Cortex of kidney (tissue), 1 donor: Measurements from ENCODE around the gene SPRN.
"Not testable (repeated sequence)": the region's sequence is repeated elsewhere in the genome, so short reads cannot be mapped to it uniquely, and the experiment has no call there.

Experiments
- DNase-seq: peaks from one replicate; lab custom pipeline; 2025; lab: John Stamatoyannopoulos, UW

The SPRN gene

GRCh38 chr10:133386951-133387350 lies 37.5 kb downstream of the SPRN start:
- not testable (repeated sequence) for DNase-seq

- DNase-seq: no peak
These were observed 39.2 kb downstream of the SPRN start for GRCh38 chr10:133385214-133385613.

- DNase-seq: no peak
These were observed 40.4 kb downstream of the SPRN start for GRCh38 chr10:133384071-133384470.

GRCh38 chr10:133383551-133383950 lies 40.9 kb downstream of the SPRN start:
- no peak for DNase-seq

DNA sequence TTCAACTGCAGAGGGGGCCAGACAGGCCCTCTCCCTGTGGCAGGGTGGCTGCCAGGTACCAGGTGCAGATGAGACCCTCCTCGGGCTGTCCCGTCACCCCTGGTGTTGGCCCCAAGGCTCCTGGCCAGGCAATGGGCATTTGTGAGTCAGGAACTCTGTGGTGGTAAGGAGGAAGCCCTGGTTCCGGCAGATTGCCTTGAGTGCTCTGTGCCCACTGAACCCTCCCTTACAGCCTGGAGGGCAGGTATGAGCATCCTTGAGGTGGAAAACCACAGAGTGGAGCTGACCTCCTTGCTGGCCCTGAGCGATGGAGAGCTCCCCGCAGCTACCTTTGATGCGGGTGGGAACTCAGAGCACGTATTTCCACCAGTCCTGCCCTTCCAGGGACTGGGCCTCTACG lies 43.4 kb downstream of the SPRN start:
- DNase-seq: no peak

- DNase-seq: no peak
These were observed 44.4 kb downstream of the SPRN start for GRCh38 chr10:133379801-133380666.

DNA sequence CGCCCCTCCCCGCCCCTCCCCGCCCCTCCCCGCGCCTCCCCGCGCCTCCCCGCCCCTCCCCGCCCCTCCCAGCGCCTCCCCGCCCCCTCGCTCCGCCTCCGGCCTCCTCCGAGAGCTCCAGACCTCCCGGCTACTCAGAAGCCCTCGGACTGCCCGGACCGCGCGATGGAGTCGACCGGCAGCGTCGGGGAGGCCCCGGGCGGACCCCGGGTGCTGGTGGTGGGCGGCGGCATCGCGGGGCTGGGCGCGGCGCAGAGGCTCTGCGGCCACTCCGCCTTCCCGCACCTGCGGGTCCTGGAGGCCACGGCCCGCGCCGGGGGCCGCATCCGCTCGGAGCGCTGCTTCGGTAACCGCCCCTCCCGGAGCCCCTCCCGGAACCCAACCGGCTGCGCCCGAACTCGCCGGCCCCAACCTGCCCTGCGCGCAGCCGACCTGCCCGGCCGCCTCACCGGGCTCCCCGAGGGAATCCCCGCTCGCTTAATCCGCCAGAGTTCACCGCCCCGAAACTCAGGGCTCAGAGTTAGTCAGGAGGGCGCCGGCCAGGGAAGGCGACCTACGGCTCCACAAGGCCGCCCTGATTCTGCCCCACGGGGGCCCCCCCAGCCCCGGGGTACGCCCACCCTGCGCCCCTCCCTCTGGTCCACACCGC lies 45.1 kb downstream of the SPRN start, which contains the start of gene PAOX:
TSS of gene PAOX (plus strand) at position 111 of the 649 bp plus-strand sequence. CDS start at position 166, 55 bp downstream.
- no peak for DNase-seq

- DNase-seq: no peak
These were observed 46.0 kb downstream of the SPRN start for GRCh38 chr10:133378251-133379096.

DNA sequence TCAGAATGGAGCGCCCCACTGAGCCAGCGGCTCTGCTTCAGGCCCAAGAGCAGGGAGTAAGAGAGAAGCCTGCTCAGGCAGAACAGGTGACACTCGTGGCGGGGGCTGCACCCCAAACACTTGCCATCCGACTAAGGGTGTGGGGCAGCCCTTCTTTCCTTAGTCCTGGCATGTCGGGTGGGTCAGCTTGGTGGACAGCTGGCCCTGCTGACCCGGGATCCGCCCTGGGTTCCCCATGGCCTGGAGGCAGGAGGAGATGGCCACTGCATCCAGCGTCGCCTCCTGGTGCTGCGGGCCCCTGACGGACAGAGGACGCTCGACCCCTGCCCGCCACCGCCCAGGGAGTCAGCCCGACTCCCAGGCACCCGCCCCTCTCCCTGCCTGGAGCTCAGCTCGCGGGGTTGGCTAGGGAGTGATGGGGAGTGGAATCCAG lies 46.6 kb downstream of the SPRN start:
- DNase-seq: no peak

- no peak for DNase-seq
These were observed 47.2 kb downstream of the SPRN start for GRCh38 chr10:133377025-133377817.

DNA sequence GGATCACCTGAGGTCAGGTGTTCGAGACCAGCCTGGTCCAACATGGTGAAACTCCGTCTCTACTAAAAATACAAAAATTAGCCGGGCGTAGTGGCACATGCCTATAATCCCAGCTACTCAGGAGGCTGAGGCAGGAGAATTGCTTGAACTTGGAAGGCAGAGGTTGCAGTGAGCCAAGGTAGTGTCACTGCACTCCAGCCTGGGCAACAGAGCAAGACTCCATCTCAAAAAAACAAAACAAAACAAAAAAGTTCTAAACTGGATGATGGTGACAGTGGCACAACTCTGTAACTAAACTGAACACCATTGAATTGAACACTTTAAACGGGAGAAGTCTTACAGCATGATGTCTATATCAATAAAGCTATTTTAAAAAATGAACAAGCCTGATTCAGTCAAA lies 48.2 kb downstream of the SPRN start:
- not testable (repeated sequence) for DNase-seq

GRCh38 chr10:133375357-133376115 lies 48.9 kb downstream of the SPRN start:
- DNase-seq: no peak

DNA sequence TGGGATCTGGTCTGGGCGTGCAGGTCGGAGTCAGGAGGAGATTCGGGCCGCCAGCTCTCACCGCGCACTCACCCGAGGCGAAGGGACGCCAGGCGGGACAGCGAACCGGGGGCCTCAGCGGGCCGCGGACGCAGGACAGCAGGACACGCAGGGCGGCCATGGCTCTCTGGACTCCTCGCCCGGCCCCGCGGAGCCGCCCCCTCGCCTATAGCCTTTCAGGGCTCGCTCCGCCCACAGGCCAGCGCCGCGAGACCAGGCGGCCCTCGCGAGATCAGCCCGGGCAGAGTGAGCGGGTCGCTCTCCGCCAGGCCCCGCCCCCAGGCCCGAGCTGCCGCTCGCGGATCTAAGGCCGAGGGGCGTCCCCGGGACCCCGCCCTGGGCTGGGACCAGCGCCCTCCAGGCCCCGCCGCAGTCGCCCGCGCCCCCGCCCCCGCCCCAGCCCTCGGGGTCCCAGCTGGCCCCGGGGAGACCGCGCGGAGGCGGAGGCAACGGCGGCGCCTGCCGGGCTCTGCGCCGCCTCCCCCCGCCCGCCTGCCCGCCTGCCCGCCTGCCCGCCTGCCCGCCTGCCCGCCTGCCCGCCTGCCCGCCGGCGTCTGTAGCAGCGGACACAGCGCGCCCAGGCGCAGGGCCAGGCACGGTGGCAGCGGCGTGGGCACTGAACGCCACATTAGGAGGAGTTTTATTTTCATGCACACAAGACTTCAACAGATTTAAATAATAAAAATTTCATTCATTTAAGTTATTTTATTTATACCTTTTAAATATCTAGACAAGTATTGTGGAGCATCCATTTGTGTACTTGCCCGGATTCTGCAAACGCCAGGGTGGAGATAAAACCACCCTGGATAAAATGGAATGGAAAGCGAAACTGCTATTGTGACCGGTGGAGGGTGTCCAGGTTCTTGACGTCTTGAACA lies 51.0 kb downstream of the SPRN start, which contains the start of gene ECHS1:
TSS of gene ECHS1 (minus strand) at position 181 of the 917 bp plus-strand sequence. CDS start at position 160, 21 bp downstream.
- DNase-seq: no peak

DNA sequence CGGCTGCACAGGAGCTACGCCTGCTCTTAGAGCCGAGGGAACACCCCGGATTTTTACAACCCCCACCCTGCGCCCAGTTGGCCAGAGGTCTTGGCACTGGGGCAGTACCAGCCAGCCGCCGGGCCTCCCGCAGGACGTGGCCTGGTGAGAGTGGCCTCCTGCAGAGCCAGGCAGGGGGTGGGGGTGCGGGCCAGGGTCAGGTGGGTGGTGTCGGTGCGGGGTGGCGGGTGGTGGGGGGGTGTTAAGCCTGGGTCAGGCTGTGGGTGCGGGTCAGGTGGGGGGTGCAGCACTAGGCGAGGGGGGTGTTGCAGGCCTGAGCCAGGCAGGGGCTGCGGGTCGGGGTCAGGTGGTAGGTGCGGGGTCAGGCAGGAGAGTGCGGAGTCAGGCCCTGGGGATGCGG lies 51.9 kb downstream of the SPRN start:
- DNase-seq: no peak
